Smooth muscle cell of the coronary artery (primary cell): Measurements from ENCODE around the gene ASB8. TPM values are rescaled to one million over a fixed set of nuclear protein-coding genes. Genes with fewer than 3 reads are reported as not detected.

Experiments used
- total RNA-seq: library from RNA; depleted of rRNA; stranded (reverse); fragments of >200 nt; gene quantifications from 2 replicates; pipeline ENCODE4 v1.2.3, GENCODE V29; 2014; ENCODE audit warnings: low replicate concordance

ASB8 gene
- total RNA-seq, result 12.7 and 16.6 TPM in 2 replicates

DNA sequence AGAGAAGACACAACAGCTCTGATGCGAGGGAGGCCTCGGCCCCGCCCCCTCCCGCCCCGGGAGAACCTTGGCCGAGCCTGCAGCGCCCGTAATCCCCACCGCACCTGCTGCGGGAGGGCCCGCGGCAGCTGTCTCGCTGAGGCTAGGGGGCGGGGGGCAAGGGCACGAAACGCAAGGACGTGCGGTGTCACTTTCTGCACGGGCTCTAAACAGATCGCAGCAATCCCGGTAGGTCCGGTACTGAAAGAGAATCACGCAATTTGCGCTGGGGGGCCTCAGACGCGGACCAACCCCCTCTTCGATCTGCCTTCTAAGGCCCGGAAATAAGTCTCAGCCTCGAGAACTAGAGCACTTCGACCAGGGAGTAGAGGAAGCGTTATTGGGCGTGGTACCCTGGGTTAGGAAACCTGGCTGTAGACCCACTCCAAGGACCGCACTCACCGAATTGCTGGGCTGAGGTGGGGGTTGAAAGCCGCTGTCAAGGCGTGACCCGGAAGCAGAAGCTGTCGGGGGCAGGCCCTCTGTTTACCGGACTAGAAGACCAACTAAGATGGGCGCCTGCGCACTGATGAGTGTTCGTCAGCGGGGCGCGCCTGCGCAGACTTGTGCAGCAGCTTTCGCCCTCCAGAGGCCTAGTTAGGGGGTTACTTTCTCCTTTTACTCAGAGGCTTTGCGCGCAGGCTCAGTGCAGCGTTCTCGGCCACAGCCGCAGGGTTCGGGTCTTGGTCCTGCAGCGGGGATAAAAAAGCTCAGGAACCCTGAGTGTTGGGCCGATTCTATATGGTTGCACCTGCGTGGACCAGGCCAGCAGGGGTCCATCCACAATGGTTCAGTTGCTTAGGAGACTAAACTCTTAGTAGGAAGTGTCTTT, at the start of gene ASB8:
TSS of gene ASB8 (minus strand) at position 498 of the 871 bp plus-strand sequence. CDS start 4,019 bp downstream, outside the sequence.

DNA sequence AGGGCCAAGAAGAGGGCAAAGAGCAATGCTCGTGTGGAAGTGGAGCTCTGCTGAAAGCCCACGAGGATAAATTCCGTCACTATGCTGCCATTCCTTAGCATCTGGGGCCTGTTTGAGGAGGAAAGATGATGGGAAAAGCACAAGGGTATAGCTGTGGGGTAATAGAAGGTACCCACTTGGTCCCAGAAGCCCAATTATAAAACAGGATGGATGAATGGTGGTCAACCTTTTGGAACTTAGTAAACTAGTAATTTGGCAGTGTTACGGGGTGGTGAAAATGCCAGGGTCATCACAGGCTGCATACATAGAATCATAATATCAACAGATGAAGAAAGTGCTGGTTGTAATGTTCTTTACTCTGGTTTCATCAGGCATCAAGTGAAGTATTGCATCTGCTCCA, 45.9 kb upstream of the ASB8 start, which contains the start of gene OR10AD1:
TSS of gene OR10AD1 (minus strand) at position 101 of the 400 bp plus-strand sequence. CDS start at position 101, 0 bp downstream.

DNA sequence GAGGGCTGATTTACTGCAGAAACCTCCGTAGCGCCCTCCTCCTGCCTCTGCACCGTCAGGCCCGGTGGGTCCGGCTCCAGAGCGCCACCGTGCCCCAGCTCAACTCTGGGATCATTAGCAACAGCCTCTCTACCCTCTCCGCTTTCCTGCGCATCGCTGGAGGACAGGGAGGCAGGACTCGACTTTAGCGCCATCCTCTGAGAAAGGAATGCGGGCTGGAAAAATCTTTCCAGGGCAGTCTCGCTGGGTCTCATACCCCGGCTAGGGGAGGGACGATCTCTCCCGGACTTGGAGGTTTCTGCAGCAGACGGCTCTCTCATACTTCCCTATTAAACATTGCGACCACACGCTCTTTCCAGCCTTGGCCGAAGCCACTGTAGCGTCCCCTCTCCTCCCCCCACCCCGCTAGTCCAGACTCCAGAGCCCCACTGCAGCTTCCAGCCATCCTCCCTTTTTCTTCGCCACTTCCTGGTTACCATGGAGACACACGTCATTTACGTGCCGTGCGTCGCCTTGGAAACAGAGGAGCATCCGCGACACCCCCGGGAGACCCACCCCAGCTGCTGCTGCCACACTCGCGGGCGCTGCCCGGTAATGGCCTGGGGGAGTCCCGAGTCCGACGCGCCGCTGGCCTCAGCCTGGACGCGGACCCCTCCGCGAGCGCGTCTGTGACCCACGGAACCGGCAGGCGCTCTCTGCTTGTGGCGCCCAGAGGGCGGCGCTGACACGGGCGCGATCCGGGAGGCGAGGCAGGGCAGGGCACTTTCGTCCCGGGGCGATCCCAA, 26.0 kb upstream of the ASB8 start, which contains the start of gene CCDC184:
TSS of gene CCDC184 (plus strand) at position 554 of the 785 bp plus-strand sequence. CDS start 479 bp downstream, outside the sequence.

GRCh38 chr12:48119078-48119833, 38.1 kb downstream of the ASB8 start, which contains the start of gene PFKM:
PFKM (plus strand) TSS chr12:48119364; CDS start chr12:48122775, 3,411 bp downstream.

GRCh38 chr12:48105867-48106680, 51.2 kb downstream of the ASB8 start, which contains the start of gene SENP1:
SENP1 (minus strand) TSS chr12:48106079; CDS start chr12:48101472, 4,607 bp downstream.

Other genes starting within 250 kb of the ASB8 start
- gene TMEM106C, start 193.9 kb downstream of the ASB8 start, total RNA-seq, result 38.6 and 110 TPM in 2 replicates
- gene COL2A1, start 153.0 kb downstream of the ASB8 start, total RNA-seq, result not detected in 2 replicates
- gene SENP1, start 51.4 kb downstream of the ASB8 start, total RNA-seq, result 2.8 and 10.2 TPM in 2 replicates
- 67.6 and 88.8 TPM in 2 replicates for gene PFKM, start 38.2 kb downstream of the ASB8 start, total RNA-seq
- 0.30 and 0.35 TPM in 2 replicates for gene CCDC184, start 26.1 kb upstream of the ASB8 start, total RNA-seq
- not detected in 2 replicates for gene OR10AD1, start 45.8 kb upstream of the ASB8 start, total RNA-seq
- gene ZNF641, start 193.4 kb upstream of the ASB8 start, total RNA-seq, result 8.4 and 18.8 TPM in 2 replicates